Tibial artery (tissue), 4 donors: ENCODE results near the gene PEX7.

Source experiments
- DNase-seq, 2 donors: peaks; one replicate each; pipeline ENCODE4 v3.0.0-alpha.2; 2019
- H3K27ac ChIP-seq, 2 donors: fragments of 200-600 bp; sonication (generic) in 1 of 2; 1 replicate in 1 of 2; 2 replicates in 1 of 2; pipeline ENCODE4 v1.5.1; 2018 to 2019; ENCODE audit warnings: mild to moderate bottlenecking in 1 of 2
- H3K27me3 ChIP-seq, 2 donors: fragments of 200-600 bp; sonication (generic) in 1 of 2; one replicate each; pipeline versions ENCODE4 v1.5.1 to v1.6.0; 2016 to 2019
- H3K36me3 ChIP-seq, 3 donors: fragments of 200-600 bp; sonication (generic) in 2 of 3; one replicate each; pipeline ENCODE4 v1.5.1; 2016 to 2019; ENCODE audit warnings: mild to moderate bottlenecking in 2 of 3
- H3K4me1 ChIP-seq, 4 donors: fragments of 200-600 bp; sonication (generic) in 2 of 4; 1 replicate in 3 of 4; 2 replicates in 1 of 4; pipeline ENCODE4 v1.5.1; 2016 to 2019
- H3K4me3 ChIP-seq, 2 donors: fragments of 200-600 bp; sonication (generic) in 1 of 2; 1 replicate in 1 of 2; 2 replicates in 1 of 2; pipeline ENCODE4 v1.5.1; 2018 to 2019; ENCODE audit warnings: mild to moderate bottlenecking in 2 of 2
- H3K9me3 ChIP-seq, 3 donors: fragments of 200-600 bp; sonication (generic) in 1 of 3; one replicate each; pipeline ENCODE4 v1.5.1; 2016 to 2019
- CTCF ChIP-seq, 2 experiments: fragments of 200-600 bp in 1 of 2; fragments of 450-650 bp in 1 of 2; IDR thresholded peaks; one replicate each; pipeline ENCODE4 v1.5.1; 2017 to 2019; ENCODE audit warnings: antibody characterized with exemption in 2 of 2, mild to moderate bottlenecking in 1 of 2, moderate library complexity in 1 of 2
- intact Hi-C: fragments of 100-400 bp; cut with DNase I; formaldehyde crosslinking; loops from one replicate; pipeline ENCODE4 v1.15.0; 2023; ENCODE audit warnings: low total_unique reads

PEX7 gene

GRCh38 chr6:136822376-136823127 is at the start of gene PEX7:
Gene PEX7, plus strand, starts transcription at chr6:136822592. Its CDS starts 74 bp downstream, at chr6:136822666.
- Histone ChIP-seq H3K27me3 (no peaks in the 10 kb centered on the region), H3K4me3 (peak within 1 kb of the TSS; percentile 65 to 86), H3K9me3 (no peaks in the 10 kb centered on the region), H3K36me3 (peaks cover 11 to 20% (median 12%) of the 10 kb centered on the region in 3 donors), H3K4me1 (peaks cover 0 to 11% (median 4%) of the 10 kb centered on the region in 4 donors), H3K27ac (peak within 1 kb of the TSS; percentile 86 to 94)
- TF ChIP-seq CTCF (IDR thresholded peaks at IDR 0.05): peak; percentile 52 to 62
- intact Hi-C loops: no loop called here
- DNase-seq: peak; percentile 91 to 93

- DNase-seq: no peak
- TF ChIP-seq CTCF (IDR thresholded peaks at IDR 0.05): no peak
- Histone ChIP-seq H3K27ac (peak overlapping the region; percentile 7 to 20), H3K4me1 (peaks cover 0 to 65% (median 22%) of the 10 kb centered on the region in 4 donors), H3K36me3 (no peaks in the 10 kb centered on the region), H3K9me3 (no peaks in the 10 kb centered on the region), H3K4me3 (no peak overlapping the region), H3K27me3 (no peaks in the 10 kb centered on the region)
- intact Hi-C loops: no loop called here
Observed at GRCh38 chr6:136772685-136773472, 49.5 kb upstream of the PEX7 start.

GRCh38 chr6:136773473-136773796 is 49.0 kb upstream of the PEX7 start:
- intact Hi-C loops: no loop called here
- Histone ChIP-seq H3K27me3 (no peaks in the 10 kb centered on the region), H3K36me3 (no peaks in the 10 kb centered on the region), H3K27ac (peak overlapping the region; percentile 7 to 20), H3K4me1 (peaks cover 0 to 65% (median 22%) of the 10 kb centered on the region in 4 donors), H3K9me3 (no peaks in the 10 kb centered on the region), H3K4me3 (no peak overlapping the region)
- DNase-seq: no peak
- no peak for TF ChIP-seq CTCF (IDR thresholded peaks at IDR 0.05)

GRCh38 chr6:136774228-136775041 is 48.0 kb upstream of the PEX7 start:
- no peak for DNase-seq
- H3K36me3 ChIP-seq: no peaks in the 10 kb centered on the region
- H3K4me1 ChIP-seq: peaks cover 0 to 73% (median 23%) of the 10 kb centered on the region in 4 donors
- H3K27me3 ChIP-seq: no peaks in the 10 kb centered on the region
- no peak overlapping the region for H3K4me3 ChIP-seq
- H3K27ac ChIP-seq: peak overlapping the region; percentile 2 to 7
- no peak for TF ChIP-seq CTCF (IDR thresholded peaks at IDR 0.05)
- no peaks in the 10 kb centered on the region for H3K9me3 ChIP-seq
- intact Hi-C loops: no loop called here

- H3K36me3 ChIP-seq: no peaks in the 10 kb centered on the region
- H3K9me3 ChIP-seq: no peaks in the 10 kb centered on the region
- H3K4me1 ChIP-seq: peaks cover 0 to 77% (median 25%) of the 10 kb centered on the region in 4 donors
- TF ChIP-seq CTCF (IDR thresholded peaks at IDR 0.05): no peak
- H3K4me3 ChIP-seq: no peak overlapping the region
- no peak overlapping the region for H3K27ac ChIP-seq
- intact Hi-C loops: no loop called here
- DNase-seq: no peak
- H3K27me3 ChIP-seq: no peaks in the 10 kb centered on the region
Observed at GRCh38 chr6:136775081-136775480, 47.3 kb upstream of the PEX7 start.
